ENCODE measurements around the gene RPL31. TPM values are rescaled to one million over a fixed set of nuclear protein-coding genes. Genes with fewer than 3 reads are reported as not detected.

Gene RPL31
- total and polyA plus RNA-seq, 2 donors (not counting 1 experiment from before 2014, with no cell fraction given), result 1,767 to 2,170 TPM

DNA sequence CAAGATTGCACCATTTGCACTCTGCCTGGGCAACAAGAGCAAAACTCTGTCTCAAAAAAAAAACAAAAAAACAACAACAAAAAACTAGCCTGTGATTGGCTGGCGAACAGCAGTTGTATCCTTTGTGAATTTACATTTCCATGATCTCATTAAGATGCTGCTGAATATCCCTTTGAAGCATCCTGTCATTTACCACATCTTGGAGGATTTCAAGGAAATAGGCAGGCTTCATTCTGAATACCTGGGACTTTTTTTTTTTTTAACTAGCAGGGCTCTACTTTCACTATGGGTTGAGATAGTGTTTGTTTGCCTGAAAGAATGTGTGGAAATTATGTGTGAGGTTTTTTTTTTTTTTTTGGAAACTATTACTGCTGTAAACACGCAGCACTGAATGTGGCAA is 49.6 kb upstream of the RPL31 start:
- Mint-ChIP-seq H3K27me3 (peaks cover 13% of the 10 kb centered on the region), H3K4me1 (no peaks in the 10 kb centered on the region), H3K27ac (no peak overlapping the region), H3K9me3 (ENCODE audit: insufficient read depth) (no peaks in the 10 kb centered on the region), H3K4me3 (no peak overlapping the region)
- H2AFZ ChIP-seq (ENCODE audit: insufficient read depth, low read depth, low read length, poor library complexity, severe bottlenecking), result no peak overlapping the region
- POLR2A ChIA-PET, result no interaction called here
- no peak overlapping the region for H3K4me2 ChIP-seq (replicated peaks; ENCODE audit: low read depth, low read length, poor library complexity, severe bottlenecking)
- H3K4me1 ChIP-seq (ENCODE audit: control insufficient read depth in 2 of 2, insufficient read depth in 2 of 2, low read length in 2 of 2), result no peaks in the 10 kb centered on the region
- DNase-seq (no peak), ATAC-seq (ENCODE audit: low read depth) (no peak)
- no peak overlapping the region for H3K27ac ChIP-seq (ENCODE audit: low read length in 2 of 2)
- H3K36me3 ChIP-seq (replicated peaks in 1 of 2; ENCODE audit: control extremely low read depth in 1 of 2, control insufficient read depth in 1 of 2, extremely low read depth in 1 of 2, insufficient read depth in 2 of 2, low read length in 1 of 2), result no peaks in the 10 kb centered on the region
- no peak for TF ChIP-seq EZH2 (IDR thresholded peaks at IDR 0.05; ENCODE audit: borderline replicate concordance, insufficient read depth, low read depth, low read length, poor library complexity, severe bottlenecking)
- TF ChIP-seq, protein P1, sequence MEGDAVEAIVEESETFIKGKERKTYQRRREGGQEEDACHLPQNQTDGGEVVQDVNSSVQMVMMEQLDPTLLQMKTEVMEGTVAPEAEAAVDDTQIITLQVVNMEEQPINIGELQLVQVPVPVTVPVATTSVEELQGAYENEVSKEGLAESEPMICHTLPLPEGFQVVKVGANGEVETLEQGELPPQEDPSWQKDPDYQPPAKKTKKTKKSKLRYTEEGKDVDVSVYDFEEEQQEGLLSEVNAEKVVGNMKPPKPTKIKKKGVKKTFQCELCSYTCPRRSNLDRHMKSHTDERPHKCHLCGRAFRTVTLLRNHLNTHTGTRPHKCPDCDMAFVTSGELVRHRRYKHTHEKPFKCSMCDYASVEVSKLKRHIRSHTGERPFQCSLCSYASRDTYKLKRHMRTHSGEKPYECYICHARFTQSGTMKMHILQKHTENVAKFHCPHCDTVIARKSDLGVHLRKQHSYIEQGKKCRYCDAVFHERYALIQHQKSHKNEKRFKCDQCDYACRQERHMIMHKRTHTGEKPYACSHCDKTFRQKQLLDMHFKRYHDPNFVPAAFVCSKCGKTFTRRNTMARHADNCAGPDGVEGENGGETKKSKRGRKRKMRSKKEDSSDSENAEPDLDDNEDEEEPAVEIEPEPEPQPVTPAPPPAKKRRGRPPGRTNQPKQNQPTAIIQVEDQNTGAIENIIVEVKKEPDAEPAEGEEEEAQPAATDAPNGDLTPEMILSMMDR (IDR thresholded peaks at IDR 0.05), result no peak
- H3K9me3 ChIP-seq (ENCODE audit: control extremely low read depth in 1 of 3, control insufficient read depth in 2 of 3, insufficient read depth in 1 of 3, low read length in 2 of 3), result peaks cover 0 to 8% (median 0%) of the 10 kb centered on the region in 3 donors
- H3K79me2 ChIP-seq (ENCODE audit: control insufficient read depth, insufficient read depth, low read length), result no peaks in the 10 kb centered on the region
- H4K20me1 ChIP-seq (ENCODE audit: control insufficient read depth, insufficient read depth, low read length, poor library complexity, severe bottlenecking), result no peaks in the 10 kb centered on the region
- no peak overlapping the region for H3K4me3 ChIP-seq (ENCODE audit: control extremely low read depth in 1 of 5, extremely low read depth in 1 of 5, insufficient read depth in 1 of 5, low read depth in 2 of 5, low read length in 4 of 5)
- WGBS (ENCODE audit: insufficient coverage), result 100% methylated on average over 1 of the region's 2 CpGs
- H3K9ac ChIP-seq (ENCODE audit: low read length), result no peak overlapping the region
- peaks cover 0 to 15% (median 0%) of the 10 kb centered on the region in 4 experiments for H3K27me3 ChIP-seq (replicated peaks in 1 of 4; ENCODE audit: control extremely low read depth in 1 of 4, control insufficient read depth in 3 of 4, insufficient read depth in 4 of 4, low read length in 3 of 4)
- intact Hi-C loops (cut with micrococcal nuclease), result no loop called here
- CTCF ChIA-PET, result no interaction called here

DNA sequence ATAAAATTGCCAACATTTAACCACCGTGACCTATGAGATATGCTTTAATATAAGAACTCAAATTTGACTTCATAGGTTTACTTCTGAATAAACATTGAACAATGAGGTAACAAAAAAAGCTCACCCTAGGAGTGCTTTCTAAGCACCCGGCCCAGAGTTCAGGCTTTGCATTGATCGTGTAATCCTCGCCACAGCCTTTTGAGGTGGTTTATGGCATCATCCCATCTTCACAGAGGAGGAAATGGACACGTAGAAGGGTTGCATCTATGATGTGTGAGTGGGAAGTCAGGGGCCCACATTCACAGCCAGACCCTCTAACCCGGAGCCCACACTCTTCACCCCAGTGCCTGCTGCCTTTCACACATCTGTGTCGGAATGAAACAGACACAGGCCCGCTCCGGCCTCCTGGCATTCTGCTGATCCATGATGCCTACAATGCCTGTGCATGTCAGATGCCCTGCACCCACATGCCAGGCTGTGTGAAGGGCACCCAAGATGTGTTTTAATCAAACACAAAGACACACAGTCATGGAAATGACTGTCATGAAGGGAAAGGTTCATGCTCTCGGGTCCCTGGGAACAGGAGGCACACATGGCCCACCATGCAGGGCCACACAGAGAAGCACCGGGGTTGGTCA is 48.6 kb upstream of the RPL31 start:
- Histone ChIP-seq H3K36me3 (replicated peaks in 1 of 2; ENCODE audit: control extremely low read depth in 1 of 2, control insufficient read depth in 1 of 2, extremely low read depth in 1 of 2, insufficient read depth in 2 of 2, low read length in 1 of 2) (no peaks in the 10 kb centered on the region), H3K9me3 (ENCODE audit: control extremely low read depth in 1 of 3, control insufficient read depth in 2 of 3, insufficient read depth in 1 of 3, low read length in 2 of 3) (peaks cover 0 to 8% (median 0%) of the 10 kb centered on the region in 3 donors), H3K9ac (ENCODE audit: low read length) (no peak overlapping the region), H3K4me1 (ENCODE audit: control insufficient read depth in 2 of 2, insufficient read depth in 2 of 2, low read length in 2 of 2) (no peaks in the 10 kb centered on the region), H3K27ac (ENCODE audit: low read length in 2 of 2) (no peak overlapping the region), H3K79me2 (ENCODE audit: control insufficient read depth, insufficient read depth, low read length) (no peaks in the 10 kb centered on the region), H3K4me3 (ENCODE audit: control extremely low read depth in 1 of 5, extremely low read depth in 1 of 5, insufficient read depth in 1 of 5, low read depth in 2 of 5, low read length in 4 of 5) (no peak overlapping the region), H4K20me1 (ENCODE audit: control insufficient read depth, insufficient read depth, low read length, poor library complexity, severe bottlenecking) (no peaks in the 10 kb centered on the region), H3K27me3 (replicated peaks in 1 of 4; ENCODE audit: control extremely low read depth in 1 of 4, control insufficient read depth in 3 of 4, insufficient read depth in 4 of 4, low read length in 3 of 4) (peaks cover 0 to 12% (median 0%) of the 10 kb centered on the region in 4 experiments), H2AFZ (ENCODE audit: insufficient read depth, low read depth, low read length, poor library complexity, severe bottlenecking) (no peak overlapping the region), H3K4me2 (replicated peaks; ENCODE audit: low read depth, low read length, poor library complexity, severe bottlenecking) (no peak overlapping the region)
- Mint-ChIP-seq H3K4me1 (no peaks in the 10 kb centered on the region), H3K9me3 (ENCODE audit: insufficient read depth) (no peaks in the 10 kb centered on the region), H3K4me3 (no peak overlapping the region), H3K27me3 (peaks cover 16% of the 10 kb centered on the region), H3K27ac (no peak overlapping the region)
- 96% methylated on average over 7 of the region's 11 CpGs for WGBS (ENCODE audit: insufficient coverage)
- ChIA-PET CTCF (no interaction called here), POLR2A (no interaction called here)
- DNase-seq (no peak), ATAC-seq (ENCODE audit: low read depth) (no peak)
- TF ChIP-seq, protein P1 (IDR thresholded peaks at IDR 0.05), result no peak
- no peak for TF ChIP-seq EZH2 (IDR thresholded peaks at IDR 0.05; ENCODE audit: borderline replicate concordance, insufficient read depth, low read depth, low read length, poor library complexity, severe bottlenecking)
- intact Hi-C loops (cut with micrococcal nuclease), result no loop called here
